HG03571 (cell line): ENCODE results near the gene PPP4R2.
"Not testable (repeated sequence)": the region's sequence is repeated elsewhere in the genome, so short reads cannot be mapped to it uniquely, and the experiment has no call there.

ENCODE experiments used
- ATAC-seq: cut with Tn5 transposase; IDR thresholded peaks from one replicate; pipeline ENCODE4 v1.9.1; 2021; ENCODE audit not compliant: unreplicated experiment

PPP4R2 gene

GRCh38 chr3:73021301-73021835, 24.8 kb downstream of the PPP4R2 start:
- no peak for ATAC-seq

DNA sequence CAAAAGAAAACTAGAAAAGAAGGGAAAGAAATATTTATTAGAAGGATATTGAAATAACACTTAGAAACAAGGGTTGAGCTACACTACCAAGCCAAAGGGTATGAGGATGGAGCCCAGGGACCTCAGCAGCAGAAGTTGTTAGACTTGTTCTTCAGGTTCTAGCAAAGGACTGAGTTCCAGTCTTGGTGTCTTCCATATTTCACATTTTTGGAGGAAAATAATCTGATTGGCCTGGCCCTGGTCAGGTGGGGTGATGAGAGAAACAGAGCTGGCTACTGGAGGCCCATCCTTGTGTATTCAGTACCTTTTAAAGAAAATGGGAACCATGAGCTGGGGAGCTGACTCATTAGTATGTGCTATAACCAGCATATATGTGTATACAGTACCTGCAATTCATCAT, 28.2 kb downstream of the PPP4R2 start:
- no peak for ATAC-seq

DNA sequence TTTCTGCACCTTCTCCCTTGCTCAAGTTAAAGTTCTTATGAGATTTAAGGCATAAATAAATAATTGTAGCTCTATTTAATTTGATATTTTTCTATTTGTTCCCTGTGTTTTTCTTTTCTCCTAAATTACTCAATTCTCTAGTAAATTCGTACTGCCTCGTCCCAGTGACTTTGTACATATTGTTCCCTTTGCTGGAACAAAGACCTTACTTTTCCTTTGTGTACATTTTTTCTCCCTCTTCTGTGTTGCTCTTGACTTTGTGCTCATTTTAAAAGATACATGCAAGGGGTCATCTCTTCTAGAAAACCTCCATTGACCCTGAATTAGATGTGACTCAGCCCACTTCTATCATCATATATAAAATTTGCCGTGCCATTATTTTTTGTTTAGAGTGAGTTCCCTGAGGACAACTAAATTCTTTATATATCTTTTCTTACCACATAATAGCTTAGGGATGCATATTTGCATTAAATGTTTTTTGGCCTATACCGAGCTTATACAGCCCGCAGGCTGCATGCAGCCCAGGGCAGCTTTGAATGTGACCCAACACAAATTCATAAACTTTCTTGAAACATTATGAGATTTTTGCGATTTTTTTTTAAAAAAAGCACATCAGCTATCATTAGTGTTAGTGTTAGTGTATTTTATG, 29.6 kb downstream of the PPP4R2 start:
- no peak for ATAC-seq

DNA sequence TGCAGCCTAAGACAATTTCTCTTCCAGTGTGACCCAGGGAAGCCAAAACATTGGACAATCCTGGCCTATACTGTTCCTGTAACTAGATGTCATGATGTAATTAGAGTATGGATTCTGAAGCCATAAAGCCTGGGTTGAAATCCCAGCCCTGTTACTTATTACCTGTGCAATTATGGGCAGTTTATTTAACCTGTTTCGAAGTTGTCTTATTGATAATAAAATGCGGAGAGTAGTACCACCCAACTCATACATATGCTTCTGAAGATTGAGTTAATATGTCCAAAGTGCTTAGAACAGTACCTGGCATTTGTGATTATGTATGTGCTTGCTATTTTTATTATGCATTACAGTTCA, 30.1 kb downstream of the PPP4R2 start:
- ATAC-seq: no peak

DNA sequence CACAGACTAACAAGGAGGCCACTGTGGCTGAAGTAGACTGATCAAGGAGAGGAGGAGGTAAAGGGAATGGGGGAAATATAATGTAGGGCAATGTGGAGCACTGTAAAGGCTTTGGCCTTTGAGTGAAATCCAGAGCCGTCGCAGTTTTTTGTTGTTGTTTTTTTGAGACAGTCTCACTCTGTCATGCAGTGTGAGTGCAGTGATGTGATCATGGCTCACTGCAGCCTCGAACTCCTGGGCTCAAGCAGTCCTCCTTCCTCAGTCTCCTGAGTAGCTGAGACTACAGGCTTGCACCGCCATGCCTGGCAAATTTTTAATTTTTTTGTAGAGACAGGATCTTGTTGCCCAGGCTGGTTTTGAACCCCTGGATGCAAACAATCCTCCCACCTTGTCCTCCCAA, 32.2 kb downstream of the PPP4R2 start:
- no peak for ATAC-seq

- no peak for ATAC-seq
These were observed 32.7 kb downstream of the PPP4R2 start for GRCh38 chr3:73029321-73029796.

GRCh38 chr3:73030073-73030597, 33.5 kb downstream of the PPP4R2 start:
- ATAC-seq: no peak

- no peak for ATAC-seq
These were observed 35.0 kb downstream of the PPP4R2 start for GRCh38 chr3:73031573-73032103.

- ATAC-seq: no peak
These were observed 40.3 kb downstream of the PPP4R2 start for GRCh38 chr3:73036694-73037591.

- no peak for ATAC-seq
These were observed 44.9 kb downstream of the PPP4R2 start for GRCh38 chr3:73041537-73041936.

- no peak for ATAC-seq
These were observed 46.8 kb downstream of the PPP4R2 start for GRCh38 chr3:73043414-73043813.

DNA sequence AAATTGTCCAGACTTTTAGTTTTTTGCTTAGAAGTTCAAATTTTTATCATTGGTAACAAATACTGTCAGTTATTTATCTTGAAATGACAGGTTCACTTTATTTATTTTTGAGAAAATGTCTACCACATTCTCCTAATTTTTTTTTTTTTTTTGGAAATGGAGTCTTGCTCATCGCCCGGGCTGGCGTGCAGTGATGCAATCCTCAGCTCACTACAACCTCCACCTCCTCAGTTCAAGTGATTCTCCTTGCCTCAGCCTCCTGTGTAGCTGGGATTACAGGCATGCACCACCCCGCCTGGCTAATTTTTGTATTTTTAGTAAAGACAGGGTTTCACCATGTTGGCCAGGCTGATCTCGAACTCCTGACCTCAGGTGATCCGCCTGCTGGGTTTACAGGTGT, 48.8 kb downstream of the PPP4R2 start:
- no peak for ATAC-seq

DNA sequence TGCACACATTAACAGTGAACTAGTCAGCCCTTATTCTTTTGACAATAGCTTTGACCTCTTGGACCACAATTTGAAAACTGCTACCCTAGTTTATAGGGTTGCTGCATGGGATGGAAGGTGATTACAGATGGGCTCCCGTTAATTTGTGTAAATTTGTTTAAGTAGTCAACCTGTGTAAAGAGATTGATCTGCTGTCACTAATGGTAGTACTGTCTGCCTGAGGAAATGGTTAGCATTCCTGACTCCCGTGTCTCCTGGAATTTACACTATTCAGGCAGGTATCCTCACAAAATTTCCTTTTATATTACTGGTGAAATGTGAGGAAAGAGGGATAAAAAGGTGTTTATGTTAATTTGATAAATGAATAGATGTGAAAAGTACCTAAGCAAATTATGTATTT, 49.6 kb downstream of the PPP4R2 start:
- no peak for ATAC-seq

GRCh38 chr3:73049319-73049718, 52.7 kb downstream of the PPP4R2 start:
- ATAC-seq: no peak

- no peak for ATAC-seq
These were observed 56.2 kb downstream of the PPP4R2 start for GRCh38 chr3:73052857-73053256.

GRCh38 chr3:73055583-73055982, 59.0 kb downstream of the PPP4R2 start:
- ATAC-seq: no peak

GRCh38 chr3:73056014-73056844, 59.6 kb downstream of the PPP4R2 start:
- ATAC-seq: no peak

DNA sequence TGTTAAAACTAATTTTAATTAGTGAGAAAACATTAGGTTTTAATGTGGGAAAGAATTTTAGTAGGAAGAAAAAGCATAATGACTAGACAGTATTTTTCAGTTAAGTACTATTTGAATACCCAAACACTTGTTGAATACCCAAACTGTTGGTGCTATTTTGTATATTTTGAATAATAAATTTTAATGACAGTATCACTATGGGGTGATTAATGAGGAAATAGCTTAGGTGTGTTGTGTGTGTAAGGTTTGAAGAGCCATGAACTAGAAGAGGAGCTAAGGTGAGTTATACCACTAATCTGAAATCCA, 60.2 kb downstream of the PPP4R2 start:
- no peak for ATAC-seq

DNA sequence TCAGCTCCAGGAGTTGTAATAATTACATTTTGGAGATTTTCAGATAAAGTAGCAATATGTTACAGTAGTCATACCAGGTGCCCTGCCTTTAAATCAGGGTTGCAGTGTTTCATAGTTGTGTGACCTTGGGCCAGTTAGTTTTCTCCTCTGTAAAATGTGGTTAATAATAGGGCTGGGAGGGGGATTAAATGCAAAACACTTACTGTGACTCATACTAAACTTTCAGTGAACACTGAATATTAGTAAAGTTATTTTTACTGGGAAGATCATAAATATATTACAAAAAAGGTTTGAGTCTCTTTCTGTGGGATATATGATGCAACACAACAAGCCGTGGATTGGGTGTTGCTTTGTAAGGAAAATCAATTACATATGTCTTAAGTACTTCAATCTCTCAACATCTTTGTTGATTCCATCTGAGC, 63.7 kb downstream of the PPP4R2 start:
- no peak for ATAC-seq

DNA sequence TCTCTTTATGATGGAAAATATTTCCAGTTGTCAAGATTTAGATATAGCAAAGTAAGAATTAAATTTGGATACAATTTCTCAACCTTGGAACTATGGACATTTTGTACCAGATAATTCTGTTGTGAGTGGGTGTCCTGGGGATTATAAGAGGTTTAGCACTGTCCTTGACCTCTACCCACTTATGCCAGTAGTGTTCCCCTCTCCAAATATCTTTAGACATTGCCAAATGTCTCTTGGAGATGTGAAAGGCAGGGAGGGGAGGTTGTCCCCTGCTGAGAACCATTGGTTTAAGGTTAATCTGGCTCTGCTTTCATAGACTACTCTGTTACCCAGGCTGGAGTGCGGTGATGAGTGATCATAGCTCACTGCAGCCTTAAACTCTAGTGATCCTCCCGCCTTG, 64.8 kb downstream of the PPP4R2 start, which contains the start of gene EBLN2:
Gene EBLN2, plus strand, starts transcription at position 244 of the 400 bp plus-strand sequence. CDS start 423 bp downstream, outside the sequence.
- ATAC-seq: no peak

DNA sequence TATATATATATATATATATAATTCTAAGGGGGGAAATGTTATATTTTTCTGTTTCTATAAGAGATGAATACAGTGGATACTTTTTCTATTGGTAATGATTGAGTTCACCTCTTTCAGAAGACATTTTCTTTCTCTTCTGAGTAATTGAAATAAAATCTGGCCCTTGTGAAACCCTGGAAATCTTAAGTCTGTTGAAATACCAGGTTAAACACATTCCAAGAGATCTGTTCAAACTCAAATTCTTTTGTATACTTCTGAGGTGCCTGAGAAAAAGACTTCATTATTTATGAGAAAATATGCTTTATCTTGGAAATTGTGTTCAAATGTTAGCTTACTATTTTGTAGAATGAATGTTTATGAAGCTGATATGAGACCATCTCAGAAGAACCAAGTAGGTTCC, 69.6 kb downstream of the PPP4R2 start:
- ATAC-seq: not testable (repeated sequence)
